AG04450 (cell line): ENCODE data around the gene SLC8A1. TPM values are rescaled to one million over a fixed set of nuclear protein-coding genes. Genes with fewer than 3 reads are reported as not detected.

ENCODE experiments used
- CTCF ChIA-PET: fragments of 300-600, 350-600 bp; formaldehyde crosslinking; extraction: SDS; loops from one replicate; lab custom pipeline; 2022; ENCODE audit warnings: antibody characterized with exemption, inconsistent platforms; lab: Charles Lee
- POLR2A ChIA-PET: fragments of 350-600 bp; formaldehyde crosslinking; extraction: SDS; loops from one replicate; lab custom pipeline; 2021; ENCODE audit warnings: antibody characterized with exemption, inconsistent platforms; lab: Yijun Ruan, JAX
- DNase-seq: peaks from one replicate; pipeline ENCODE4 v3.0.0-alpha.2; 2011; ENCODE audit warnings: low read depth, low spot score
- H3K27ac ChIP-seq: one replicate; pipeline ENCODE4 v1.5.1; 2012; ENCODE audit warnings: low read depth, low read length, control low read depth
- H3K27me3 ChIP-seq: one replicate; pipeline ENCODE4 v1.6.0; 2012; ENCODE audit warnings: low read length; ENCODE audit not compliant: control insufficient read depth, insufficient read depth
- H3K4me3 ChIP-seq: 2 replicates; pipeline ENCODE4 v1.5.1; 2011; ENCODE audit warnings: mild to moderate bottlenecking, low read depth, low read length, control low read depth
- H3K9me3 ChIP-seq: 2 replicates; pipeline ENCODE4 v1.5.1; 2012; ENCODE audit warnings: low read length; ENCODE audit not compliant: control insufficient read depth, insufficient read depth
- polyA plus RNA-seq: library from polyadenylated mRNA; depleted of rRNA; stranded (reverse); fragments of >200 nt; gene quantifications from 2 replicates; pipeline ENCODE4 v1.2.3, GENCODE V29; 2011
- TF ChIP-seq, protein P1 (sequence below): IDR thresholded peaks from 2 replicates; pipeline ENCODE4 v1.5.1; 2011; ENCODE audit warnings: low read depth, low read length, control low read depth, inconsistent platforms

The SLC8A1 gene
- polyA plus RNA-seq, 1 experiment, result 19.3 TPM

DNA sequence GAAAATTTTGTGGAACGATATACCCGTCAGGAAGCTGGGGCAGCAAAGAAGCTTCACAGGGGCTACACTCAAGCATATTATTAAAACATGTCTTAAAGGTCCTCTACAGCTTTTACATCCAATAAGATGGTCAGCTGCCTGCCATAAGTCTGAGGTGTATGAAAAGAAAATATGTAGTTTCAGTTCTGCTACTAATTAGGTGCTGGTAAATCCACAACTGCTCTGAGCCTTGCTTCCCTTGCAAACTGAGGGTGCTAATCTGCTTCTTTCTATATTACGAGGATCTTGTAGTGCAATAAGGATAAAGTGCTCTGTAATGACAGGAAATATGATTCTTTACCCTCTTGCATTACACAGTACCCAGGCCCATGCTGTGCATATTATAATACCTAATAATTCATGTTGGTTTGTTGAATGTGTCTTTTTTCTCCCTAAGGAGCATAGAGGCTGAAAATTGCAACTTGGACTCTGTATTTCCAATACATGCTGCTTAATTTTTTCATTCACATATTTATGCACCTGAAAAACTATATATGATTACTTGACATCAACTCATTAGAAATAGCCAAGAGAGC, 14.5 kb upstream of the SLC8A1 start:
- H3K27ac ChIP-seq, result no peak overlapping the region
- POLR2A ChIA-PET, result interaction anchor here (0.6 kb wide), 1 partner anchor 557 kb away, joined by 3 read pairs; no protein-coding TSS in a partner anchor
- H3K9me3 ChIP-seq, result no peaks in the 10 kb centered on the region
- H3K4me3 ChIP-seq, result no peak overlapping the region
- no peak for DNase-seq
- H3K27me3 ChIP-seq, result no peaks in the 10 kb centered on the region
- TF ChIP-seq, protein P1, sequence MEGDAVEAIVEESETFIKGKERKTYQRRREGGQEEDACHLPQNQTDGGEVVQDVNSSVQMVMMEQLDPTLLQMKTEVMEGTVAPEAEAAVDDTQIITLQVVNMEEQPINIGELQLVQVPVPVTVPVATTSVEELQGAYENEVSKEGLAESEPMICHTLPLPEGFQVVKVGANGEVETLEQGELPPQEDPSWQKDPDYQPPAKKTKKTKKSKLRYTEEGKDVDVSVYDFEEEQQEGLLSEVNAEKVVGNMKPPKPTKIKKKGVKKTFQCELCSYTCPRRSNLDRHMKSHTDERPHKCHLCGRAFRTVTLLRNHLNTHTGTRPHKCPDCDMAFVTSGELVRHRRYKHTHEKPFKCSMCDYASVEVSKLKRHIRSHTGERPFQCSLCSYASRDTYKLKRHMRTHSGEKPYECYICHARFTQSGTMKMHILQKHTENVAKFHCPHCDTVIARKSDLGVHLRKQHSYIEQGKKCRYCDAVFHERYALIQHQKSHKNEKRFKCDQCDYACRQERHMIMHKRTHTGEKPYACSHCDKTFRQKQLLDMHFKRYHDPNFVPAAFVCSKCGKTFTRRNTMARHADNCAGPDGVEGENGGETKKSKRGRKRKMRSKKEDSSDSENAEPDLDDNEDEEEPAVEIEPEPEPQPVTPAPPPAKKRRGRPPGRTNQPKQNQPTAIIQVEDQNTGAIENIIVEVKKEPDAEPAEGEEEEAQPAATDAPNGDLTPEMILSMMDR, result no peak
- CTCF ChIA-PET, result interaction anchor here (0.6 to 1.3 kb wide), 2 partner anchors 11 to 21 kb away, joined by 3 to 4 read pairs; no protein-coding TSS in a partner anchor

DNA sequence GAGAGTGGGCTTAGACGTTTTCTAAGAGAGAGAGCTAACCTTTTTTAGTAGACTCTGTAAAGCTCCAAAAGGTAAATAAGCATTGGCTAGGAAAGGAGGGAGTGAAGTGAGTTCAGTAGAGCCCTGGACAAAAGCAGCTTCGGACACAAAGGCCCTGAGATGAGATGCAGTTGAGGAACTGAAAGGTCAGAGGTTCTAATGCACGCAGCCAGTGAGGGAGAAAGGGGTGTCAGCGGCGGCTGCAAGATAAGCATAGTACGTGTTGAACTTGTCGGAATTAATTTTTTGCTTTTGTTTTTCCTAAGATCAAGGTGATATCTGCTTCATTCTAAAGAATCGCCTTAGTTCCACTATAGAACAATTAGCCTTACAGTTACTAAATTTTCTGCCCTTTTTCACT, 11.2 kb upstream of the SLC8A1 start:
- ChIA-PET CTCF (interaction anchor here (0.6 kb wide), 1 partner anchor 279 kb away, joined by 8 read pairs; no protein-coding TSS in a partner anchor), POLR2A (no interaction called here)
- no peak for DNase-seq
- TF ChIP-seq, protein P1, result no peak
- H3K27me3 ChIP-seq, result no peaks in the 10 kb centered on the region
- no peak overlapping the region for H3K27ac ChIP-seq
- H3K9me3 ChIP-seq, result no peaks in the 10 kb centered on the region
- no peak overlapping the region for H3K4me3 ChIP-seq

DNA sequence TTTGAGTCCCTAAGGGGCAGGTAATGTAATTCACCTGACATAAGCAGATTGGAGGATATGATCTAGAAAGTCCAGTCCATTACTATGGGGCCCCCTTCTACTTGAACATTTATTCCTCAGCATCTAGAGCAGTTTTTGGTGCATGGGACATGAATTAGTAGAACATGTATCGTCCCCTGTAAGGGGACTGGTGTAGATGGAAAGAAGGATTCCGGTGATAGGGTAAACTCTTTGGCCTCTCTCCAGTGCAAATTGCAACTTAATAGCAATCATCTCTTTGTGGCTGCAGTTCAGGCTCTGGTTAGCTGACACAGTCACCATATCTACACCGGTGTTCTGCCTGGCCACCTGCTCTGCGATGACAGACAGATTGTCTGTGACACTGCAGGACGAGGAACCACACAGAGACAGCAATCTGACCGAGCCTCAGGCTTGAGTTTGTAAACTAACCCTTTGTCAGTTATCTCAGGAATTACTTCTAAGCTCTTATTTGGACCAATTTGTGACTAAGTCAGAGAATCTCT, 6.4 kb upstream of the SLC8A1 start:
- Histone ChIP-seq H3K4me3 (no peak overlapping the region), H3K9me3 (no peaks in the 10 kb centered on the region), H3K27me3 (no peaks in the 10 kb centered on the region), H3K27ac (no peak overlapping the region)
- CTCF ChIA-PET, result no interaction called here
- DNase-seq, result no peak
- POLR2A ChIA-PET, result no interaction called here
- TF ChIP-seq, protein P1, result no peak

DNA sequence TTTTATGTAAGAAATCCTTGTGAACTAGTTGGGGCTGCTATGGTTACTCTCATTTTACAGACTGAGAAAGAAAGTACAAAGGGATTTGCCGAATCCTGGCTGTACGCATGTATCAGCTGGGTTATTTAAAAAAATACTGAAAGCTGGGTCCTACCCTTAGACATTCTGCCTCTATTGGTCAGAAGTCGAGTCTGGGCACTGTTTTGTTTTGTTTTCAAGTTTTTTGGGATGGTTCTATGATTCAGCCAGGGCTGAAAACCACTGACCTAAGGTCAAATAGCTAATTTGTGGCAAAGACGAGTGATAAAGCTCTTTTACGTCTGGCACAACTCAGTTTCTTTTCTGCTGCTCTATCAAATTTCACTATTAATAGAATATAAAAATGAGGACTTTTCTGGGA, 5.9 kb upstream of the SLC8A1 start:
- DNase-seq, result no peak
- TF ChIP-seq, protein P1, result no peak
- no peaks in the 10 kb centered on the region for H3K9me3 ChIP-seq
- no peak overlapping the region for H3K4me3 ChIP-seq
- H3K27me3 ChIP-seq, result no peaks in the 10 kb centered on the region
- no peak overlapping the region for H3K27ac ChIP-seq
- POLR2A ChIA-PET, result no interaction called here
- CTCF ChIA-PET, result no interaction called here

DNA sequence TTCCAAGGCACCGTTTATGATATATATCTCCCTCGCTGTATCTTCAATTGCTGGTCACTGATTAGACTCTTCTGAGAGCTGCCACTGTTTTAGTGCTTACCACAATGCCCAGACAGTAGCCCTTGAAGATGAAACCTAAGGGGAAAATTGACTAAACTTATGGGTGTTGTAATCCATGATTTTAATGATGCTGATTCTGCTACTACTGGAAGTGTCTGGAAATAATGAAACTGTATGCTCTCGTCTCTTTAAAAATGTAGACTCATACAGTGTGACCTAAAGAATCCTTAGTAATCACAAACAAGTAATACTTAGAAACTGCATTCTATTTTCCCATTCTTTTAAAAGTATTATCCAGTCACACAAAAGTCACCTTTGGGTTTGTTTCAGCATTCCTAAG, 5.5 kb upstream of the SLC8A1 start:
- Histone ChIP-seq H3K27me3 (no peaks in the 10 kb centered on the region), H3K4me3 (no peak overlapping the region), H3K9me3 (no peaks in the 10 kb centered on the region), H3K27ac (no peak overlapping the region)
- CTCF ChIA-PET, result no interaction called here
- POLR2A ChIA-PET, result no interaction called here
- TF ChIP-seq, protein P1, result no peak
- no peak for DNase-seq
